HUES48 (cell line): Measurements from ENCODE around the gene ANKRD37.

ENCODE experiments used
- H3K27ac ChIP-seq: one replicate; pipeline ENCODE4 v1.7.0; 2013; ENCODE audit warnings: low read depth, low read length, inconsistent platforms
- H3K27me3 ChIP-seq: 2 replicates; pipeline ENCODE4 v1.6.1; 2013; ENCODE audit warnings: mild to moderate bottlenecking, low read length; ENCODE audit not compliant: control insufficient read depth, insufficient read depth
- H3K36me3 ChIP-seq: 2 replicates; pipeline ENCODE4 v1.6.1; 2013; ENCODE audit warnings: low read length; ENCODE audit not compliant: control insufficient read depth, insufficient read depth
- H3K4me1 ChIP-seq: 2 replicates; pipeline ENCODE4 v1.6.1; 2013; ENCODE audit warnings: mild to moderate bottlenecking, low read length; ENCODE audit not compliant: control insufficient read depth, insufficient read depth
- H3K4me3 ChIP-seq: 2 replicates; pipeline ENCODE4 v1.5.1; 2013; ENCODE audit warnings: mild to moderate bottlenecking, low read depth, low read length
- H3K9ac ChIP-seq: 2 replicates; pipeline ENCODE4 v1.6.1; 2013; ENCODE audit warnings: mild to moderate bottlenecking, low read depth, low read length, moderate library complexity
- H3K9me3 ChIP-seq: 2 replicates; pipeline ENCODE4 v1.6.1; 2013; ENCODE audit warnings: low read length; ENCODE audit not compliant: control insufficient read depth, insufficient read depth

The ANKRD37 gene, protein sequence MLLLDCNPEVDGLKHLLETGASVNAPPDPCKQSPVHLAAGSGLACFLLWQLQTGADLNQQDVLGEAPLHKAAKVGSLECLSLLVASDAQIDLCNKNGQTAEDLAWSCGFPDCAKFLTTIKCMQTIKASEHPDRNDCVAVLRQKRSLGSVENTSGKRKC

DNA sequence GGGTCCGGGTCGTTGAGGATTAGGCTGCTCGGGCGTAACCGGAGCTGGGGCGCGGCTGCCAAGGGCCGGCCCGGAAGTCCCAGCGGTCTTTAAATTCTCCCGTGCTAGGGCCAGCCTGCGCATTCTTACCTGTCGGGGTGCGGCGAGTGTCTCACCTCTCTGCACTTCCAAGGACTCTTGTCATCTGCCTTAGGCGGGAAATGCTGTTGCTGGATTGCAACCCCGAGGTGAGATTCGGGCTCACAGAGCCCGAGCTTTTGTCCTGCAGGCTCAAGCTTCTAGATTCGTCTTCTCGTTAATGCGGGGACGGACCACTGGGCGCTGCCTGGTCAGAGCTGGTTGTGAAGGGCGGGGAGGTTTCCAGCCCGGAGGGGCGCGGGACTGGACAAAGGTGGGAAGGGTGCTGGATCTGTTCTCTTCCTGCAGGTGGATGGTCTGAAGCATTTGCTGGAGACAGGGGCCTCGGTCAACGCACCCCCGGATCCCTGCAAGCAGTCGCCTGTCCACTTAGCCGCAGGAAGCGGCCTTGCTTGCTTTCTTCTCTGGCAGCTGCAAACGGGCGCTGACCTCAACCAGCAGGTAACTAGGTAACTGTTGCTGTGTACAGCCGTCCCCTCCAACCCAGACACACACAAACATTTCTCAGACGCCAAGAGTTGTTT, at the start of gene ANKRD37:
ANKRD37 (plus strand) TSS at position 118 of the 662 bp plus-strand sequence; CDS start at position 201, 83 bp downstream.
- Histone ChIP-seq H3K27me3 (no peaks in the 10 kb centered on the region), H3K36me3 (peaks cover 16% of the 10 kb centered on the region), H3K9me3 (no peaks in the 10 kb centered on the region), H3K9ac (peak within 1 kb of the TSS; percentile 60), H3K4me3 (peak within 1 kb of the TSS; percentile 64), H3K4me1 (peaks cover 12% of the 10 kb centered on the region), H3K27ac (peak within 1 kb of the TSS; percentile 76)

DNA sequence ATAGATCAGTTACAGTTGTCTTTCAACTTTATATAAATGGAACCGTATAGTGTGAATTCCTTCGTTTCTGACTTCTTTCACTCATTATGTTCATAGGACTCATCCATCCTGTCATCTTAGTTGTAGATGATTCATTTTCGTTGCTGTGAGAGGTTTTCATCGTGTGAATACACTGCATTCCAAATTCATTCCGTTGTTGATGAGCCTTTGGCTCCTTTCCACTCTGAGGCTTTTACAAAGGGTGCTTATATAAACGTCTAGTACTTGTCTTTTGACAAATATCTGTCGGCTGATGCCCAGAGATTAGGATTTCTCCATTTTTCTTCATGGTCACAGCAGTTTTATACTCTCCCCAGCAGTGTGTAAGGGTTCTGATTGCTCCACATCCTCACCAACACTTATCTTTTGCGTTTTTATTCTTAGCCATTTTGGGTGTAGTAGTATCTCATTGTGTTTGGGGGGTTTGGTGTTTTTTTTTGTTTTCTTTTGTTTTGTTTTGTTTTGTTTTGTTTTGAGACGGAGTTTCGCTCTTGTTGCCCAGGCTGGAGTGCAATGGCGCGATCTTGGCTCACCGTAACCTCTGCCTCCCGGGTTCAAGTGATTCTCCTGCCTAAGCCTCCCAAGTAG, 49.6 kb upstream of the ANKRD37 start:
- H3K4me1 ChIP-seq, result no peaks in the 10 kb centered on the region
- H3K9ac ChIP-seq, result no peak overlapping the region
- peaks cover 16% of the 10 kb centered on the region for H3K36me3 ChIP-seq
- H3K4me3 ChIP-seq, result no peak overlapping the region
- H3K9me3 ChIP-seq, result no peaks in the 10 kb centered on the region
- H3K27ac ChIP-seq, result no peak overlapping the region
- no peaks in the 10 kb centered on the region for H3K27me3 ChIP-seq

DNA sequence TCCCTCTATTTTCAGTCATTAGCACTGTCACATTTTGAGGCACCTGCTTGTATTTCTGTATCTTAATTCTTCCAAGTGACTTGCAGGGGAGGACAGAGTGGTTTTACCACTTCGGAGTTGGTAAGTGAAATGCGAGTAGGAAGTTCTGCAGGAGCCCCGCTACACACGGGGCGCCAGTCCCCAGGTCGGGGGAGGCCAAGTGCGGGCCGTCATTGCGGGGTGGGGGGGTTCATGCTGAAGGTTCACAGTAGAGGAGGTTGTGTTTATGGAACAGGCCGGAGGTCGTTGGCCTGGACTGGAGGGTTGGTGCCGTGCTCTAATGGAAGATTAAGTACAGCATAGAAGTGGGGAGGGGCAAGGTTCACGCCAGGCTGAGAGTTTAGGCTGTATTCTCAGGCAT, 45.0 kb upstream of the ANKRD37 start:
- Histone ChIP-seq H3K27ac (no peak overlapping the region), H3K27me3 (no peaks in the 10 kb centered on the region), H3K9me3 (no peaks in the 10 kb centered on the region), H3K4me3 (no peak overlapping the region), H3K36me3 (peaks cover 10% of the 10 kb centered on the region), H3K4me1 (no peaks in the 10 kb centered on the region), H3K9ac (no peak overlapping the region)

DNA sequence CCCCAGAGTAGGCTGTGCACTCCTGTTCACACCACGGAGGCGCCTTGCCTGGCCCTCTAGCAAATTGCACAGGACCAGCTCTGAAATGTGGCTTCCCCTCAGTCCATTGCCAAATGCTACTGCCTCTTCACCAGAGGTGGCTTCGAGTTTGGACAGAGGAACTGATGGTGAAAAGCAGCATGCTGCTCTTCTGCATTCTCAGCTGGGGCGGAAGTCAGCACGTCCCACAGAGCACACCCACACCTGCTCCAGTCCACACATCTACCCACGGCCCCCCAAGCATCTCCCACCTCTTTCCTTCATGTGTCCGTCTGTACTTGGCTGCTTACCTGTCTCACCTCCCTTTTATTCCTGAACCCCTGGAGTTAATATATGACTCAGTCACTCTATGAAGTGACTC, 44.4 kb upstream of the ANKRD37 start:
- no peak overlapping the region for H3K27ac ChIP-seq
- no peaks in the 10 kb centered on the region for H3K27me3 ChIP-seq
- peaks cover 5% of the 10 kb centered on the region; the same call in 1 of the 2 replicates for H3K36me3 ChIP-seq
- H3K4me3 ChIP-seq, result no peak overlapping the region
- no peaks in the 10 kb centered on the region for H3K4me1 ChIP-seq
- no peak overlapping the region for H3K9ac ChIP-seq
- no peaks in the 10 kb centered on the region for H3K9me3 ChIP-seq

DNA sequence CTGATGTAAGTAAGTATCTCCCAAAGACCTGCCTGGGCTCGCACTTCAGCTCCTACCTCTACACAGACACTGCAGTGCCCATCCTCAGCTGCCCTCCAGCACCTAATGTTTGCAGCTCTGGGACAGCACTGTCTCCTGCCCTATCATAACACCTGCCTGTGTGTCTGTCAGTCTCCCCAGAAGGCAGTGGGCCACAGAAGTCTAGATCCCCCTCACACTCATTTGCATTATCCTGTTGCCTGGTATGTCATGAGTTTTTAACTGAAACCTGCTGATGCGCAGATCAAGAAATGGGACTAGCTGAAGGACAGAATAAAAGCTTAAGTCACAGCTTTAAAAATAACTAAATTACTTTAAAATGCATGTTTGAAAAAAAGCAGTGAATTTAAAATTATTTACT, 43.9 kb upstream of the ANKRD37 start:
- H3K27me3 ChIP-seq, result no peaks in the 10 kb centered on the region
- H3K27ac ChIP-seq, result no peak overlapping the region
- H3K4me1 ChIP-seq, result no peaks in the 10 kb centered on the region

DNA sequence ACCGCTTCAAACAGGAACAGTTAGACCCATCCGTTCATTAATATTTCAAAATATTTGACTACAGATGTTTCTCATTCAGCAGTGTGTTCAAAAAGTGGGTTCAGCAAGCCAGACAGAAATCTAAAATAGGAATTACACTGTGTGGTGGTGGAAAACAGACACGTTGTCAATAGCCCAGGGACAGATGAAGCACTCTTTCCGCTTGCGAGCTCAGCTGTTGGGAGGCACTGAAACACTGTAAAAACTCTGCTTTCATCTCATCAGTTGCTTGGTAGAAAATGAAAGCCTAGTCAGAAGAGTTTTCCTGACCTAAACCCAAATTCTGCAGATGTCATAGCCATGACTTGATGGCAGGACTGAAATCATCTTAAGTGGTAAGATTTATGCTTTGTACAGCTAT, 39.4 kb upstream of the ANKRD37 start:
- H3K9ac ChIP-seq, result no peak overlapping the region
- no peaks in the 10 kb centered on the region for H3K27me3 ChIP-seq
- H3K9me3 ChIP-seq, result no peaks in the 10 kb centered on the region
- H3K27ac ChIP-seq, result no peak overlapping the region
- peaks cover 4% of the 10 kb centered on the region; the same call in 1 of the 2 replicates for H3K4me1 ChIP-seq
- H3K36me3 ChIP-seq, result peaks cover 19% of the 10 kb centered on the region
- H3K4me3 ChIP-seq, result no peak overlapping the region

More for the DNA sequence above, 43.9 kb upstream of the ANKRD37 start:
- Histone ChIP-seq H3K9me3 (no peaks in the 10 kb centered on the region), H3K36me3 (peaks cover 5% of the 10 kb centered on the region; the same call in 1 of the 2 replicates), H3K4me3 (no peak overlapping the region), H3K9ac (no peak overlapping the region)

DNA sequence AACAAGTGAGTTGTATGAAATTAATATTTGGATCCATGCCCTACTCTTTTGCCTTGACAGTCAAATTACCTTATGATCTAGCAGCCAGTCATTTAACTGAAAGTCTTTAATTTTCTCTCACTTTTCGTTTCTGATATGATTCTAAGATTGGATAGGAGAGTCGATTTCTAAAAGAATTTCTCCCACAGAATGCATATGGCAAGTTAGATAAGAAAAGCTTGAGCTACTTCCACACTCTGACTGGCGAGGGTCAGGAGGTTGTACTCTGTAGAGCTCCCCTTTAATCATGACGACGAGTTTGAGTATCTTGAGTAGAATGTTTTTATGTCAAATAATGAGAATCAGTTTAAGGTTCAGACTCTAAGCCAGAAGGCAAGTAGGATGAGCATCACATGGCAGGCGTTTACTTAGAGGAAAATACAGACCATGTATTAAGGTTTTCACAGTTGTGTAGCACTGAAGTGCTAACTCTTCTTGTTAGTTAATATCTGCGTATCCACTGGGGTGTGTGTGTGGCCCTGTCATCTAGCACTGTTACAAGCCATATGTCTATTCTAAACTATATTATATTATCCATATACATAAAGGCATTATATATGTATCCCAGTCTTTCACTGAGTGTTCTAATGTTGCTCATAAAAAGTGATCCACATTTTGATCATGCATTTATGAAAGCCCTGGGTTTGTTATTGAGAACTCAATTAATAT, 38.8 kb upstream of the ANKRD37 start:
- H3K27me3 ChIP-seq, result no peaks in the 10 kb centered on the region
- peaks cover 19% of the 10 kb centered on the region for H3K36me3 ChIP-seq
- H3K27ac ChIP-seq, result no peak overlapping the region
- no peak overlapping the region for H3K9ac ChIP-seq
- no peaks in the 10 kb centered on the region for H3K9me3 ChIP-seq
- peaks cover 4% of the 10 kb centered on the region; the same call in 1 of the 2 replicates for H3K4me1 ChIP-seq
- H3K4me3 ChIP-seq, result no peak overlapping the region

DNA sequence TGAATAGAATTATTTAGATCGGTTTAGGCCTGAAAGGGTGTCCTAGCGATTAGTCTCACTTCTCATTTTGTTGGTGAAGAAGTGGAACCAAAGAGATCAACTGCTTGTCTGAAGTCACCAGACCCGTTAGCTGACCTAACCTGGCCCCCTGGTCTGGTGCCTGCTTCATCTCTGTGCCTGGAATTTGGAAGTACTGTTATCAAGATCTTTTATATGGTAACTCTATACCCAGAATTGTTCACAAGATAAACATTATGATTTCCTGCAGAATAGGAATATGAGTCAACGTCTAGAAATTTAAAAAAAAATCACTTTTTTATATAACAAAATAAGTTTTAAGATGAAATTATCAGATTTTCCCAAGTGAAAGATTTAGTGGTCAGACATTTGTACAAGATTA, 38.1 kb upstream of the ANKRD37 start:
- Histone ChIP-seq H3K4me1 (peaks cover 7% of the 10 kb centered on the region; the same call in 1 of the 2 replicates), H3K36me3 (peaks cover 19% of the 10 kb centered on the region), H3K27me3 (no peaks in the 10 kb centered on the region), H3K9me3 (no peaks in the 10 kb centered on the region), H3K27ac (no peak overlapping the region), H3K9ac (no peak overlapping the region), H3K4me3 (no peak overlapping the region)

DNA sequence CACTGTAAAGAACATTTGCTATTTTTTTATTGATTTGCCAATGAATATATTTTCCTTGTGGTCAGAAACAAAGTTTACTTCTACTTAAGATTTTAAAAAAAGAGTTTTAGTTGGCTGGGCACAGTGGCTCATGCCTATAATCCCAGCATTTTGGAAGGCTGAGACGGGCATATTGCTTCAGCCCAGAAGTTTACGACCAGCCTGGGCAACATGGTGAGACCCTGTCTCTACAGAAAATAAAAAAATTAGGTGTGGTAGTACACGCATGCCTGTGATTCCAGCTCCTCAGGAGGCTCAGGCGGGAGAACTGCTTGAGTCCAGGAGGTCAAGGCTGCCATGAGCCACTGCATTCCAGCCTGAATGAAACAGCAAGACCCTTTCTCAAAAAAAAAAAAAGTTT, 37.7 kb upstream of the ANKRD37 start:
- no peak overlapping the region for H3K4me3 ChIP-seq
- H3K36me3 ChIP-seq, result peaks cover 19% of the 10 kb centered on the region
- H3K4me1 ChIP-seq, result peaks cover 7% of the 10 kb centered on the region; the same call in 1 of the 2 replicates
- H3K27me3 ChIP-seq, result no peaks in the 10 kb centered on the region
- H3K27ac ChIP-seq, result no peak overlapping the region
- H3K9ac ChIP-seq, result no peak overlapping the region
- no peaks in the 10 kb centered on the region for H3K9me3 ChIP-seq

DNA sequence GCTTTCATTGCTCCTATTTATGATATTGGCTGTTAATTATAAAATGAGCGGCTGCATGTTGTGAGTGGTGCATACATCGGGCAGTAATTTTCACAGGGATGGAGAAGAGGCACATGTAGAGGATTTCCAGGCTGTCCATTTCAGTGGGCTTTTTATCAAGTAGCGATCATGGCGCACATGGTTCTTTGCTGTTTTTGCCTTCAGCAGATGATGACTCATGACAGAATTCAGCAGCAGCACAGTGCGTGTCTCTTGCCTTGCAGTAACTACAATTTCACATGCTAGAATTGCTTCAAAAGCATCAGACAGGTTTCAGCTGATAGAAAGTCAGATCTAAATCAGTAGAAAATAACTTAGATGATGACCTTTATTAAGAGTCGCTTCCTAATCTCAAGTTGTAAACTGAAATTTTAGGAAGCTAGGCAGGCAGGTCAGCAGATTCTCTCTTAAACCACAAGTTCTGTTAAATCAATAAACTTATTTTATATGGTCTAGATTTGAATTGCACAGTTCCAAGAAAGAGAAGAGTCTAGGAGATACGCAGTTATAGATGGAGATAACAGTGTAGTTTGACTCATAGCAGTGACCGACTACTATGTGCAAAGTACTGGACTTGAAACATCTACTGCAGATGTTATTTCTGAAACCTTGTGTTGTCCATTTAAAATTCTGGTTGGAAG, 36.7 kb upstream of the ANKRD37 start:
- no peak overlapping the region for H3K27ac ChIP-seq
- peaks cover 14% of the 10 kb centered on the region for H3K36me3 ChIP-seq
- no peak overlapping the region for H3K9ac ChIP-seq
- no peaks in the 10 kb centered on the region for H3K9me3 ChIP-seq
- peaks cover 7% of the 10 kb centered on the region; the same call in 1 of the 2 replicates for H3K4me1 ChIP-seq
- no peaks in the 10 kb centered on the region for H3K27me3 ChIP-seq
- H3K4me3 ChIP-seq, result no peak overlapping the region
